CD4-positive, alpha-beta T cell treated with Interleukin-10 for 1 hour (primary cell): ENCODE data around the gene SOX6.
"Not testable (repeated sequence)": the region's sequence is repeated elsewhere in the genome, so short reads cannot be mapped to it uniquely, and the experiment has no call there.

Source experiments
- DNase-seq: peaks from one replicate; pipeline ENCODE4 v3.0.0-alpha.2; 2020

Gene SOX6

DNA sequence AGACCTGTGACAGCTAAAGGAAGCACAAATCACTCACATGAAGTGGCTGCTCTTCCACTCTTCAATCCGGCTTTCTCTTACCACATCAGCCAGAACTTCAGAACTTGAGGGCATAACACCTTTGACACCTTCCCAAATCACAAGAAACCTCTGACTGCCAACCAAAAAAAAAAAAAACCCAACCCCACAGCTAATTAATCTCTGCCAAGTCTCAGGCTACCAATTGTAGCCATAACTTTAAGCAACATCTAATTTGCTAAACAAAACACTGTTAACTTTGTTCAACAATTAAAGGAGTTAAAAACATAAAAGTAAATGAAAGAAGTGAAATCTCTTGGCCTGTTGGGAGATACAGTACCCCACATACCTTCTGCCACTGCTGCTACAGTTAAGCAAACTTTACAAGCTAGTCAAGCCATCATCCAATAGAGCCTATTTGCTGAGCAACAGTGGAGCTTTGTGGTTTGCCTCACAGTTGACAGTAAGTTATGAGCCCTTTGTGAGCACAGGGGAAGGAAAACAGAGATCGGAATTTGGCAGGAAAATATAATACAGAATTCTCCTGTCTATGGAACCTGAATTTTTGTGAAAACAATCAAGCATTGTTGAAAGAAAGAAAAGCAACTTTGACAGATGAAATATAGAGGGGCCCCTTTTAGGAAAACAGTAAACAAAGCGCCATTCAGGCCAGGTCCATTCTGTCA, at the start of gene SOX6:
Gene SOX6, minus strand, starts transcription at position 490 of the 704 bp plus-strand sequence. CDS start 15,298 bp downstream, outside the sequence.
- no peak for DNase-seq

DNA sequence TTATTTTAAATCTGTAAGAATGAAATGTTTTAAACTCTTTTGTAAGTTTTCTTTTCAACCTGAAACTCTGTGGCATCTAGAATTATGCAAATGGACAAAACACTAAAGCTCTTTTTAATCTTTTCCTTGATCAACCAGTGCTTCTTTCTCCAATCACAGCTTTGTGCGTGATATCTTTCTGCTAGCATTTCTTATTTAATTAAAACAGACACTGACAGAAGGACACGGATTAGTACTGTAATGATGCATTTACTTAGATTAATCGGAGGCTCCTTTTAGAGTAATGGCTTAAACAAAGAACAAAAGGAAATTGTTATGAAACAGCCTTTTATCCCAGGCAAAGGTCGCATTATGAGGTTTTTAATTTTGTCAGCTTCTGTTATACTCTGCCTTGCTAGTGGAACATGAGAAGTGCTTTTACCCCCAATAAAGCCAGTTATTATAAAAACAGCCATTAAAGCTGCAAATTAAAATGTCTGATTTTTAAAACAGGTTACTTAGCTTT, 48.5 kb upstream of the SOX6 start:
- no peak for DNase-seq

DNA sequence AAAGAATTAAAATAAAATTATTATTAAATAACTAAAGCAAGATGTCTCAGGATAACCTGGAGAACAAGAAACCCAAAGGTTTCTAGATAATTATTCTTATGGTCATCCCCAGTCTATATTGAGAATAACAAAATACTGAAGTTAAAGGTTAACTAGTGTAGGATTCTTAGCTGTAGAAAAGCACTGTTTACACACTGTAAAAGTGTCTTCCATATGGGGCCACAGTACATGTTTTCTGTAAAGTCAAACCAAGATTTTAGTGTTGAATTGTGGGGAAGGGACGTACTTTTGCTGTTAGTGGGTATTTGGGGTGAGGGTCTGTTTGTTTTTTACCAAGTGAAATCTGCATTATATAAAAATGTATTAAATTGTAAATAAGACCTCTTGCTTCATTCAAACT, 47.5 kb upstream of the SOX6 start:
- DNase-seq: no peak

DNA sequence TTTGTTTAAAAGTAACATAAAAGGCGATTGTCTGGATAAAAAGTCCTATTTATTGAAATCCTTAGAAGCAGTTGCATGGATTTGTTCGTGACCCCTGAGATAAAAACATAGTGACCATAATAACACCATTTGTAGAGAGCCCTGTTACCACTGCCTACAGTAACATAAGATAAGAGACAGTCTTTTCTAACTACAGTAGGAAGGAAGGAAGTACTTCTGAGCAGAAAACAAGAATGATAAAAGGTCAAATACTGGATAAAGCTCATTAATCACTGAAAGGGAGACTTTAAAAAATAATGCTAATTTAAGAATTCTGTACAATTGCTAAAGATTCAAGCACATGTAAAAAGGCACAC, 47.1 kb upstream of the SOX6 start:
- DNase-seq: no peak

DNA sequence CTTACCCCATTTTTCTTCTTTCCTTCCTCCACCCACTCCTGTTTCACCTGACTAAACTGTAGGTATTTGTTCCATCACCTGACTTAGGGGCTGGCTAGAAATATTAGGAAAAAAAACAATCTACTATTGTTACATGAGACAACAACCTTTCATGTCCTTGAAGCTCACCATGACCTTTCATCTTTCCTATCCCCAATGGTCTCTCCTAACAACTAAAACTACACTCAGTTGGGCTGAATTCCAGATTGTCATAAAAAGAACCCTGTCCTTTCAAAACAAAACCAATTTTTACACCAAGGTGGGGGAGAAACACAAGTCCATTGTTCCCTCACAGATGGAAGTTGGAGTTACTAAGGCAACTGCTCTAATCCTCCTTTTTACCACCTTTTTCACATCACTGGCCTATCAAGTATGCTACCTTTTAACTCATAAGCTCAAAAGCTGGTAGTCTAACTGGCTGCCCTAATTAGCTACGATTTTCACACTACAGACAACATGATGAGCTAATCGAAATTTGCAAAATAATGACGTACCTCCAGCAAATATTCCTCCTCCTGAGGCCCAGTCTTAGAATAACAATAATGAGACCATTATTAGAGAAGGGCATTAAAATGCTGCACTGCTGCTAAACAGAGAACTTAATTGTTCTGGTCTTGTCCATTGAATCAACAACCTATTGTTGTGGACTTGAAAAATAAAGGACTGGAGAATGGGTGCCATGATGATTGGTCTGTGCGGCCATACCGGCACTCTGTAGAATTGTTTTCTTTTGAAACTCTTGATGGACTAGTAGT, 46.5 kb upstream of the SOX6 start:
- no peak for DNase-seq

DNA sequence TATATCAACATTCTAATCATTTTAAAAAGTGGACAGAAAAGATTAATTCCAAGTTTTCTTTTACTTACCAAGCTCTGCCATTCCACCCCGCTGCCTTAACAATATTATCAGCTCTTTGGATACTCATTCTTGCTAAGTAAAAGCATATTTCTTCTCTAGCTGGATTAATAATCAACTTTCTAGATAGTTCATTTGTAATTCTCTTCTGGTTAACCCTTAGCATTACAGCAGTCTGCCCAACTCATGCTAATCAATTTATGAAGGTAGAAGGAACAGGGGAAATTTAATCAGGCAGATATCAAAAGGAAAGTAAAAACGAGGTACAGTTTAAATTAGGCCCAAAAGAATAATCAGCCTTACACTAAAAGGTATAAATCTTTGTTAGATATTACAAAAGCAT, 41.0 kb upstream of the SOX6 start:
- no peak for DNase-seq

DNA sequence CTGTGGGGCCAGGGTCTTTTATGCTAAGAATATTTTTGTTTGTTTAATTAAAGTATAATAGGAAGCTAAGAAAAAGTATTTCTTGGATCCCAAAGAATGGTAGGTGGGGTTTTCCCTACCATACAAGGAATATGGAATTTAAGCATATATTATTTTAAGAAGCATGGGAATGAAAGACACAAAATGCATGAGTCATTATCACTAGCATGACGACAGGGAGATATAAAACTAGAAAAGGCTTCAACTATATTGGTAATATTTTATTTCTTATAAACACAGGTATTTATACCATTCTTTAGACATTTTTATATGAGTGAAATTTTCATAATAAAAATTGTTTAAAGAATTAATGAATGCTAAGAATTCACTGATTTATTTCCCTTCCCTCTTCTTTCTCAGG, 39.3 kb upstream of the SOX6 start:
- DNase-seq: no peak

DNA sequence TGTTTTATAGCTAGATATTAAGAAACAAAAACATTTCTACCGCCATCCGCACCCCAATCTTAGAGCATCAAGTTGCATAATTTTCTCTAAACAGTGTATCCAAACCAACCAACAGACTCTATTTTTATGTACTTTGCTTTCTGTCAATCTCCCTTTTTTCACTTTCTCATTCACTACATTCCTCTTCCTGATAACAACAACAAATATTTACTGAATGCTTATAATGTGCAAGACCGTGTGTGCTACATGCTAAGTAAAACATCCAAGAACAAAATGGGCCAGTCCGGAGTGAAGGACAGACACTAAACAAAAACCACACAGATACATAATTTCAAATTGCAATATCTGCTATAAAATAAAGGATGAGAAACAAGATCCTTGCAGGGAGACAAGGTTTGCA, 38.6 kb upstream of the SOX6 start:
- no peak for DNase-seq

DNA sequence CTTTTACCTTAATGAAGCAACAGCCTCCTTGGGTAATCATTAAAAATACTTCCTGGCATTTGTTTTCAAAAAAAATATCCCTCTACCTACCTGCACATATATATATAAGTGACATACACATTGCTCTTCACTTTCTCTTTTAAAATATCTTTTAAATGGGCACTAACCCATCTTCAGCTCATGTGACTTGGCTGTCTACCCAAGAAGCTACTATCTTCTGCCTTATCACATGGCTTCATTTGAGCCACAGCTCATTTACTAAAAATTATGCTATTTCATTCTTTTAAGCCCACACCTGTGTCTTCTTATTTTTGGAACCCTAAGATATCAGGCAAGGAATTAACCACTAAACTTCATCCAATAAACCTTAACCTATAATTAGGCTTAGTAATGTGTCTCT, 37.0 kb upstream of the SOX6 start:
- no peak for DNase-seq

DNA sequence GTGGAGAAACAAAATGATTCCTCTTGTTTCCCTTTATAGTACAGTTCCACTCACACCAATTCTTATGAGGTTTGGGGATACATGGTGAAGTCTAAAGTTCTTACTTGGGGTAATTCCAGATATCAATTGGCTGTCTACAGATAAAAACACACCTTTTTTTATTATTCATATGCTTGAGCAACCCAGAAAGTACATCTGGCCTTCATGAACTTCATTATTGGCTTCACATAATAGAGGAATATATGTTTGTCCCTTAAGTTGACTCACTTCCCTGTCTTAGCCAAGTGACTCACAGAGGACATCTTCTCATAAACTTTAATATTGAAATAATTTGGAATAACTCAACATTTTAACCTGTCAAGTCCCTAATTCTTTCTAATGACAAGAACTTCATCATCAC, 36.3 kb upstream of the SOX6 start:
- no peak for DNase-seq

DNA sequence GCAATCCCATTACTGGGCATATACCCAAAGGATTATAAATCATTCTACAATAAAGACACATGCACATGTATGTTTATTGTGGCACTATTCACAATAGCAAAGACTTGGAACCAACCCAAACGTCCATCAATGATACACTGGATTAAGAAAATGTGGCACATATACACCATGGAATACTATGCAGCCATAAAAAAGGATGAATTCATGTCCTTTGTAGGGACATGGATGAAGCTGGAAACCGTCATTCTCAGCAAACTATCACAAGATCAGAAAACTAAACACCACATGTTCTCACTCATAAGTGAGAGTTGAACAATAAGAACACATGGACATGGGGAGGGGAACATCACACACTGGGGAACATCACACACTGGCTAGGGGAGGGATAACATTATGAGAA, 34.5 kb upstream of the SOX6 start:
- not testable (repeated sequence) for DNase-seq

DNA sequence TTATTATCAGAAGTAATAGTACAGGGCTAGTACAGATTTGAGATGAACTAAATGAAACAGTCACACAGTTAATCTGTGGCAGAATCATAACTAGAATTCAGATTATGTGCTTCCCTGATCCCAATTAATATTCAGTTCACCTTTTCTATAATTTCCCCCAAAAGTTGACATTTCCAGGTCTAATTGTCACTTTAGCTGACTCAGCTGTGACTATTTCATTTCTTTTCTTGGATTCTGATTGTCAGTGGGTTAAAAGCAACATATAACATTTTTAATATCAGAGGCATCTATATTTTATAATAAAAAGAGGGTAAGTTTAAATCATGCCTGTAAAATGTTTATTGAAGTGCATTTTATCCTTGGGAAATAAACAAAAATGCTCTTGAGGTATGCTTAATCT, 28.8 kb upstream of the SOX6 start:
- DNase-seq: no peak

DNA sequence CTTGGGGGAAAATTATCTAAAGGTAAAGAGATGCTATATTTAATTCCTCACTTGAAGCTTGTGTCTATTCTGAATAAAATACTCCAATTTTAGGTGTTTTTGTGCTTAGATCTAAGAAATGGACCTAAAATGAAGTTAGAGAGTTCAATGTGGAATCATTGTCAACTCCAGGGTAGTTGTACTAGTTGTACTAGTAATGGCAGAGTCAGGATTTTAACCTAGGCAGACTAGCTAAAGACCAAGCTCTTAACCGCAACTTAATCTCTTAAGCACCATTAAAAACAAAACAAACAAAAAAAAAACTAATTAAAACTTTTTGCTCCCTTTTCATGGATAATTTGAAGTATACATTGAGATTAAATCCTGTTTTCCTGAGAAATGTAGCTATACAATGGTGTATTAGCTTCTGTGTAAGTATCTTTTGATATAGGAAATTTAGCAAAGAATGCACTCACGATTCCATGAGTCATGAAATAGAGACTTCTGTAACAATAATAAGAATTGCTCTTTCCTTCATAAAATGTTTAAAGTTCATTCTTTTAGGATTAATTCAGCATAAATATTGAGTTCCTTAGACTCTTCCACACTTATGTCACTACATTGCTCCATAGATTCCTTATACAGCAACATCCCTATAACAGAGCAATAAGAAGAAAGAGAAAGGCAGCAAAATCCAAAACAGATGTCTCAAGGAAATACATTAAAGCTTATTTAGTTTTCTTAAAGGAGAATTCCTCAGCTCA, 26.5 kb upstream of the SOX6 start:
- DNase-seq: no peak

DNA sequence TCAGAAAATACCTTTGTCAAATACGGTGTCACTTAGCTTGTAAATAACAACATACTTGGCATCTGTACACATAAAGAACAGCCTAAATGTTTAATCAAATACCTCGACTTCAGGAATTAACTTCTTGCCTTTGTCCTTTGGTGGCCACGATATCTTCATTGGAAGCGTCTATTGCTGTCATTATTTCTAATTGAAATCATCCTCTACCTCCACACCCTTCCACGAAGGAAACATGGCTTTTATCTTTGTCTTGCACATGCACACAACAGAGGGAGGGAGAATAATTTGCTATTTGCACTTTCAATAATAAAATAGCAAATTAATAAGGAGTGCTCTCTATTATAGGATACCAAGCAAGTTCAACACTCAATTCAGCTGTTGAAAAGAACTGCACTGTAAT, 25.8 kb upstream of the SOX6 start:
- no peak for DNase-seq

DNA sequence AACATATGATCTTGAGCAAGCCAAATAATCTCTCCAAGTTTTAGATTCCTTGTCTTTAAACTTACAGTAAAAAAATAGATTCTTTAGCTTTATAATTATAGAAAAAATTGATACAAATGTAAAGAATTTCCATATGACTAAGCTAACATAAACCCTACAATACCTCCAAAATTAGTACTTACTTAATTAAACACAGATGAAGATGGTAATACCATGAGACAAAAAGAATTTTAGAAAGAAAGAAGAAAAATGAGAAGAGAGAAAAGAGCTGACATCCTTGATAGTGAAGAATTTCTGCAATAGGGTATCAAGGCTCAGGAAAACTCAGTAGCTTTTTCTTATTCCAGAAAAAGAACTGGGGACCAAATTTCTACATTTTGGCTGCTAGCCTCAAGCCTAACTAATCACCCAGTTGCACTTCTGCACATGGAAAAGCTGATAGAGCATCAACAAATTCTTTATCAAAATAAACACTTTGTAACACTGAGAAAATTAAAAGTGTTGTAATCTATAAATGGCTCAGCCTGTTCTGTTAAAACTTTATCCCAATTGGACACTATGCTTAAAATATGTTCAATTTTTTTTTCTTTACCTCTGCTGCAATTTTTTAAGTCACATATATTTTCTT, 24.7 kb upstream of the SOX6 start:
- DNase-seq: no peak

DNA sequence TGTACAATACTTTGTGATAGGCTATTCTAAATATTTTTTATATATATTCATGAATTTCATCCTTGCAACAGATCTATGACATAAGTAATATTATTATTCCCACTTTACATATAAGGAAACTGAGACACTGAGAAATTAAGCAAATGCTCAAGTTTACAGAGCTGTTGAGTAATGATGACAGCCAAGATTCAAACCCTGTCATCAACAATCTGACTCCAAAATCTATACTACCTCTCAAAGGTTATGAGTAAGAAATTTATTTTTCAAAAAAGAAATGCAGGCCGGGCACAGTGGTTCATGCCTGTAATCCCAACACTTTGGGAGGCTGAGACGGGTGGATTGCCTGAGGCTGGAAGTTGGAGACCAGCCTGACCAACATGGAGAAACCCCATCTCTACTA, 22.6 kb upstream of the SOX6 start:
- DNase-seq: no peak

DNA sequence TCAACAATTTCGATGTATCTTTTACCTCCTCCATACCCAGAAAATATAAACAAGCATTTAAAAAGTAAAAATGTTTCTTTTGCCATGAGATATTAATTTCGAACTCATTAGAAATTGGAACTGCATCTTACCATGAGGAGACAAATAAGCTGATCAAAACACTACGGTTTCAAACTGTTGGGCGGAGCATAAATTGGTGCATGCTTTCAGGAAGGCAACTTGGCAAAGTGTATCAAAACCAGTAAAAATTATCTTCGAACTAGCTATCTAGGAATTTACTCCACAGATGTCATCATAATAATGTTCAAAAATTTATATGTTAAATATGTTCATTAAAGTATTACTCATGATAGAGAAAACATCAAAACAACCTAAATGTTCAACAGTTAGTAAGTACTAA, 21.4 kb upstream of the SOX6 start:
- DNase-seq: no peak

DNA sequence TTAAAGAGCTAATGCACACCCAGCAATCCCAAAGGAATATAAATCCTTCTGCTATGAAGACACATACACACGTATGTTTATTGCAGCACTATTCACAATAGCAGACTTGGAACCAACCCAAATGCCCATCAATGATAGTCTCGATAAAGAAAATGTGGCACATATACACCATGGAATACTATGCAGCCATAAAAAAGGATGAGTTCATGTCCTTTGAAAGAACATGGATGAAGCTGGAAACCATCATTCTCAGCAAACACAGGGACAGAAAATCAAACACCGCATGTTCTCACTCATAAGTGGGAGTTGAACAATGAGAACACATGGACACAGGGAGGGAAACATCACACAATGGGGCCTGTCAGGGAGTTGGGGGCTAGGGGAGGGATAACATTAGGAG, 19.3 kb upstream of the SOX6 start:
- DNase-seq: not testable (repeated sequence)

DNA sequence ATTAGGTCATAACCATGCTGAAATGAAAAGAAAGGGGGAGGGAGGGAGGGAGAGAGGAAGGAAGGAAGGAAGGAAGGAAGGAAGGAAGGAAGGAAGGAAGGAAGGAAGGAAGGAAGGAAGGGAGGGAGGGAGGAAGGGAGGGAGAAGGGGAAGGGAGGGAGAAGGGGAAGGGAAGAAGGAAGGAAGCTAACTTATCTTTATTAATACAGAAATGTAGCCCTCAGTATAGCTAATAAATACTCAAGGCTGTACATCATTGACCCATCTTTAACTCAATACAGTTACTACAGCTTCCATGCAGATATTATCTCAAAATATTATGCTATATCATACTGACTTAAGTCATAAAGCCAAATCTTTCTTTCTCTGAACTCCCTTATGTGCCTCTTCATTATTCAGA, 17.4 kb upstream of the SOX6 start:
- DNase-seq: no peak

DNA sequence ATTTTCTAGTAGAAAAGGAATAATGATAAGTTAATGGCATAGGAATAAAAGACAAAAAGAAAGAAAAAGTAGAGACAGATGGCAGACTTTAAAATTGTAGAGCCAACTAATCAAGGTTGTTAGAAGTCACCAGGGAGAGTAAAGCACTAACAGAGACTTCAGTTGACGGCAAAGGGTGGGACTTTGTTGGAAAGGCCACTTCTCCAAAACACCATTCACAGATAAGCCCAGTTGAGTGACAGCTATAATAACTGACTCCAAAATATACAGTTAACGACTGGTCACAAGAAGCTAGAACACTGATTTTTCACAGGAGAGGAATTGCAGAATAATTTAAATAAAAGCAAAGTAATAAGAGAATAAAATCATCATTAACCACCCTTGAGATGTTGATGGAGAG, 16.0 kb upstream of the SOX6 start:
- no peak for DNase-seq

DNA sequence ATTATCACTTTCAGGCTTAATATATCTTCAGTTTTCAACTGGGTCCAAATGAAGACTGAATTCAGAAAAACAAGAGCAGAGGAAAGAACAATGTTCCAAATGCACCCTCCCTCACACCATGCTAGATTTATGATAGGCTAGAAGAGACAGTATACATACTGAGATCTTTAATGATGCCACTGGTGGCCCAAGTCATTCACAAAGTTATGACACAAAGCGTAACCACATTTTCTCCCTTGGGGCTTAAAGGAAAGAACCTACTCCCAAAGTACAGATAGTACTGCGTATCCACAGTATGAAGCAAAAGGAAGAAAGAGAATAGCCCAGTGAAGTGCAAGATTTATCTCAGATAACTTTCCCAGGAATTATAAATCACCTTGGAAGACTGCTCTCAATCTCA, 10.9 kb upstream of the SOX6 start:
- no peak for DNase-seq

DNA sequence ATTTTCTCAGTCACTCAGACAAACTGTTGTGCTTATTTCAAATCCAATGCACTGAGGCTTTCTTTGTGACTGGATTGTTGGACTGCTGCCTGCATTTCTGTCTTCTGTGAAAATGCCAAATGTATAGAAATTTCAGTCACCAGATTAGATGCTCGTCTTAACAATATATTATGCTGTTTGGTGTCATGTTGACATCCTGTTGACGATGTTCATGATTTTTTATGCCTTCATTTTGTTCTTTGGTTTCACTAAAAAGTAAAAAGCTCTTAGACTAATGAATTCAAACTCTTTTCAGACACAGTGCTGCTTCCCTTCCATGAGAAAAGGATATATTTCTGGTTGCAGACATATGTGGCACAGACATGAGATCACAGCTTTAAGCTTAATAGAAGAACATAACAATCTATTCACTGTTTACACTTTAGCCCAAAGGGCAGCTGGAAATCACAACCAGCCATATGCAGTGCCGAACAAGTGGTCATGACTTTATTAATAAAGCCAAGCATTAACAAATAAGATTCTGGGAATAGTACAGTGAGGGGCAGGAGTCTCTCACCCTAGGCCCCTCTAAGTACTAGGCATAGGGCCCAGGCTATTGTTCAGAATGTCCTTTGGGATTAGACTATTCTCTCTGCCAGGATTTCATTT, 9.4 kb upstream of the SOX6 start:
- no peak for DNase-seq

DNA sequence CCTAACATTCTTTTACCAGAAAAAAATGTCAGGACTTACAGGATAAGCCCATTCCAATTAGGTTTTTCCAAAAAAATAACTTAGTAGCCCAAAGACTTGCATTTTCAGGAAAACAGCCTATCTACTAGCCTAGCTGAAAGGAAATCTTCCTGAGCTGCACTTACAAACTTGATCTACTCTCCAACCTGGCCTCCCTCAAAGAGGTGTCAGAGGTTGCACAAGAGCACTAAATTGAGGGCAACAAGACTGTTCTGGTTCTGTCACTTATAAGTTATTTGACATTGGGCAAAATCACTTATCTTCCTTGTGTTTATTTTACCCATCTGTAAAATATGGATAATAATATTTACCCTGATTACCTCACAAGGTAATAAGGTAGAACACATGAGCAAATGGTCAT, 7.9 kb upstream of the SOX6 start:
- DNase-seq: no peak
